SH-SY5Y (cell line): ENCODE measurements around the gene DHRS7C.

Source experiments
- GATA2 ChIP-seq: IDR thresholded peaks from 2 replicates; pipeline ENCODE4 v1.6.1; 2011; ENCODE audit warnings: mild to moderate bottlenecking, low read depth, low read length
- GATA3 ChIP-seq: IDR thresholded peaks from 2 replicates; pipeline ENCODE4 v1.6.1; 2011; ENCODE audit warnings: low read depth, mild to moderate bottlenecking, low read length, moderate library complexity

Gene DHRS7C

GRCh38 chr17:9755083-9755482, 36.3 kb downstream of the DHRS7C start:
- TF ChIP-seq GATA2 (no peak), GATA3 (no peak)

GRCh38 chr17:9750524-9750923, 40.9 kb downstream of the DHRS7C start:
- TF ChIP-seq GATA2 (no peak), GATA3 (no peak)

GRCh38 chr17:9729735-9730420, 61.5 kb downstream of the DHRS7C start:
- TF ChIP-seq GATA2: no peak
- no peak for TF ChIP-seq GATA3

- TF ChIP-seq GATA3: no peak
- TF ChIP-seq GATA2: no peak
These were observed 62.2 kb downstream of the DHRS7C start for GRCh38 chr17:9729034-9729650.

- TF ChIP-seq GATA3 (no peak), GATA2 (no peak)
These were observed 62.8 kb downstream of the DHRS7C start for GRCh38 chr17:9728564-9728963.

GRCh38 chr17:9728005-9728404, 63.4 kb downstream of the DHRS7C start:
- TF ChIP-seq GATA2 (no peak), GATA3 (no peak)

- TF ChIP-seq GATA2: no peak
- no peak for TF ChIP-seq GATA3
These were observed 65.1 kb downstream of the DHRS7C start for GRCh38 chr17:9726291-9726690.

- TF ChIP-seq GATA3 (no peak), GATA2 (no peak)
These were observed 65.8 kb downstream of the DHRS7C start for GRCh38 chr17:9725575-9725974.
